Measurements from ENCODE around the gene FLNB. TPM values are rescaled to one million over a fixed set of nuclear protein-coding genes. Genes with fewer than 3 reads are reported as not detected.

FLNB gene
- total RNA-seq, 2 donors from 2014 or later = 246 to 362 TPM

- no peak for DNase-seq
These were observed 97.0 kb downstream of the FLNB start for GRCh38 chr3:58105196-58105595.

GRCh38 chr3:58106061-58106460 lies 97.8 kb downstream of the FLNB start:
- Histone ChIP-seq H3K4me3 (no peak overlapping the region), H3K9ac (ENCODE audit: low read depth in 2 of 2, low read length in 2 of 2) (no peak overlapping the region), H3K36me3 (peaks cover 6% of the 10 kb centered on the region), H3K27me3 (no peaks in the 10 kb centered on the region), H3K27ac (no peak overlapping the region), H3K4me1 (no peaks in the 10 kb centered on the region), H3K9me3 (no peaks in the 10 kb centered on the region)
- intact Hi-C loops (cut with DNase I) = no loop called here
- DNase-seq = no peak
- no peak for TF ChIP-seq CTCF (IDR thresholded peaks at IDR 0.05)

More at GRCh38 chr3:58105196-58105595, 97.0 kb downstream of the FLNB start:
- Histone ChIP-seq H3K36me3 (peaks cover 6% of the 10 kb centered on the region), H3K27me3 (no peaks in the 10 kb centered on the region), H3K9me3 (no peaks in the 10 kb centered on the region), H3K27ac (no peak overlapping the region), H3K4me1 (no peaks in the 10 kb centered on the region), H3K4me3 (no peak overlapping the region), H3K9ac (ENCODE audit: low read depth in 2 of 2, low read length in 2 of 2) (no peak overlapping the region)
- TF ChIP-seq CTCF (IDR thresholded peaks at IDR 0.05) = no peak
- intact Hi-C loops (cut with DNase I) = no loop called here

- Histone ChIP-seq H3K4me3 (no peak overlapping the region), H3K4me1 (peaks cover 4% of the 10 kb centered on the region), H3K36me3 (peaks cover 6% of the 10 kb centered on the region), H3K9me3 (no peaks in the 10 kb centered on the region), H3K9ac (ENCODE audit: low read depth in 2 of 2, low read length in 2 of 2) (no peak overlapping the region), H3K27ac (no peak overlapping the region), H3K27me3 (no peaks in the 10 kb centered on the region)
- TF ChIP-seq CTCF (IDR thresholded peaks at IDR 0.05) = no peak
- intact Hi-C loops (cut with DNase I) = no loop called here
- no peak for DNase-seq
These were observed 98.4 kb downstream of the FLNB start for GRCh38 chr3:58106640-58107039.

GRCh38 chr3:58107597-58107996 lies 99.4 kb downstream of the FLNB start:
- Histone ChIP-seq H3K4me3 (no peak overlapping the region), H3K4me1 (peaks cover 5% of the 10 kb centered on the region), H3K27ac (no peak overlapping the region), H3K9me3 (no peaks in the 10 kb centered on the region), H3K27me3 (no peaks in the 10 kb centered on the region), H3K36me3 (peaks cover 6% of the 10 kb centered on the region), H3K9ac (ENCODE audit: low read depth in 2 of 2, low read length in 2 of 2) (no peak overlapping the region)
- intact Hi-C loops (cut with DNase I) = no loop called here
- TF ChIP-seq CTCF (IDR thresholded peaks at IDR 0.05) = no peak
- DNase-seq = no peak

GRCh38 chr3:58109752-58110151 lies 101.5 kb downstream of the FLNB start:
- no peak overlapping the region for H3K4me3 ChIP-seq
- DNase-seq = no peak
- peaks cover 11% of the 10 kb centered on the region for H3K36me3 ChIP-seq
- H3K9ac ChIP-seq (ENCODE audit: low read depth in 2 of 2, low read length in 2 of 2) = no peak overlapping the region
- intact Hi-C loops (cut with DNase I) = loop anchor here (10.0 kb wide), 1 partner anchor 95 kb away; no protein-coding TSS in a partner anchor
- no peaks in the 10 kb centered on the region for H3K27me3 ChIP-seq
- H3K4me1 ChIP-seq = peaks cover 5% of the 10 kb centered on the region
- no peak for TF ChIP-seq CTCF (IDR thresholded peaks at IDR 0.05)
- no peaks in the 10 kb centered on the region for H3K9me3 ChIP-seq
- H3K27ac ChIP-seq = no peak overlapping the region
